NOMO-1 treated with dmso at 0.1 percent for 144 hours (cell line): ENCODE measurements around the gene HOXD9.

Experiments
- DNase-seq: peaks from one replicate; lab custom pipeline; 2025; ENCODE audit not compliant: unreplicated experiment; lab: John Stamatoyannopoulos, UW

The HOXD9 gene

GRCh38 chr2:176137906-176138305 is 15.4 kb downstream of the HOXD9 start:
- DNase-seq, result no peak

DNA sequence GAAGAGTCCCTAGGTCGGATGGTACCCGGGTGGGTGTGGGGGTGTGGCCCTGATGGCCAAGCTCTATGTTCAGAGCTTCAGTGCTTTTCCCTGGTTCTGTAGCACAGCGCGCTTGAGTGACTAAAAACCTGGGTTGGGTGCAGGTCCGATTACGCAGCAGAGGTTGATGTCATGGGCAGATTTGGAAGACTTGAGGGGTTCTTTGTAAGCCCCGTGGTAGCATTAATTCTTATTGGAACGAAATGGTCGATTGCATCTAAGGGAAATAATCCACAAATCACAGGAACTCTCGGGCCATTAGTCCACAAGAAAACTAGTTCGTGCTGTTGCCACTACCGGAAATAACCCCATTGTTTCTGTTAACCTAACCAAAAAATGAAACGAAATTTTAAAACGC is 16.0 kb downstream of the HOXD9 start:
- DNase-seq, result no peak

DNA sequence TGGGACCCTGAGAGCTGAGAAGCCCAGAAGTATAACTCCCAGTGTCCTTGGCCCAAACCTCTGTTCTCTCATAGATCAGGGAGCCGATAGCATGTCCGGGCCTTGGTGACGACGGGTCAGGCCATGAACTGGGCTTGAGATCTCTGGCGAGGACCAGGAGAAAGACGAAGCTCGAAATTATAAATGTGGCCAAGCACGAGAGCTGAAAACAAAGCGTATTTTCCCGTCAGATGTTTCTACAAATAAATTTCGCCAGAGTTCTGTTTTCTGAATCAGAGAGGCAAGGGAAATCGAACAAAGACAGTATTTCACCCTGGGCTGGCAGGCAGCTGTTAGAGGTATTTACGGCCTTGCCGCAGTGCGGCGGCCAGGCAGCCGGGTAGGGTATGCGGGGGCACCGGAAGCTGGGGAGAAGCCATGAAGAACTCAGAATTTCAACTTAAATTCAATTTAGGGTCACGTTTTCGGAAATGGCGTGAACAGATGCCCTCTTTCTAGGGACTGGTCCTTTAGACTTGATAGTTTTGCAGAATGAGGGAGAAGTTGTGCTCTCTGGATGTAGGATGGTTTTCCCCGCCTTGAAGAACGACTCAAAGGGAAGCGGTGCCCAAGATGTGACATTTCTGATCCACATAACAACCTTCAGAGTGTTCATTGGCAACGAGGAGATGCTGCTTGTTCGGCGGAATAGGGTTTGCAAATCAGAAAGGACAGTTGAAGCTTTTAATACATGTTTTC is 16.6 kb downstream of the HOXD9 start:
- DNase-seq, result no peak

DNA sequence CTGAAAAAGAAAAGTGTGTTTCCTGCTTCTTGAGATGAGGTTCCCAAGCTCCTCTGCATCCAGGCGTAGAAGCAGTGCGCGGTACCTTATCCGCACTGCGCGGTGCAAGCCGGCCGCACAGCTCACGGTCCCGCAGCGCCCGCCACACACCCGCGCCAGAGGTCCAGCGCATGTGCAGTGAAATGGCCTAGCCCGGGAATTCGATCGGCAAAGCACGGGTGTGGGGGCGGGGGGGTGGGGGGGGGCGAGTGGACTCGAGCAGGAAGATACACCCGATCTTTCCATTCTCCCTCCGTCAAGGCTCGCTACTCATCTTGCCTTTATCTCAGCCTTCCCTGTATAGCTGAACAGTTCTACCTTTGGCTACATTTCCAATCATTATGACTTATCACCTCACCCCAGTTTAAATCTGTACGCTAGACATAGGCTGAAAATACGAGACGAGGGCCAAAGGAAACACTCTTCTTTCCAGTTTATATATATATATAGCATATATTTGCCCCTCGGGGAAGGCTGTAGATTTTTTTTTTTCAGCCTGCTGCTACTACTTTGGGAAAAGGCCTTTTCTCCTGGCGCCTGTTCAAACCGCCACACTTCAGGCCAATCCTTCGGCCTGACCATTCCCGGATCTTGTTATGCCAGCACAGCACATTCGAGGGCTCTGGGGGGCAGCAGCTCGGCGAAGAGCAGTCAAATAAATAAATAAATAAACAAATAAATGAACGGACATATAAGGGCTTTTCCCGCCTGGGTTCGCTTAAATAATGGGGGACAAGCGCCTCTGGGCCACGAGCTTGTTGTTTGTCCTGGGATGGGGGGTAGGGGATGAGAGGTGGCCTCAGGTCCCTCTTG is 17.4 kb downstream of the HOXD9 start:
- no peak for DNase-seq

- peak; percentile 29 for DNase-seq
Measured at GRCh38 chr2:176140513-176141317, 18.2 kb downstream of the HOXD9 start.

DNA sequence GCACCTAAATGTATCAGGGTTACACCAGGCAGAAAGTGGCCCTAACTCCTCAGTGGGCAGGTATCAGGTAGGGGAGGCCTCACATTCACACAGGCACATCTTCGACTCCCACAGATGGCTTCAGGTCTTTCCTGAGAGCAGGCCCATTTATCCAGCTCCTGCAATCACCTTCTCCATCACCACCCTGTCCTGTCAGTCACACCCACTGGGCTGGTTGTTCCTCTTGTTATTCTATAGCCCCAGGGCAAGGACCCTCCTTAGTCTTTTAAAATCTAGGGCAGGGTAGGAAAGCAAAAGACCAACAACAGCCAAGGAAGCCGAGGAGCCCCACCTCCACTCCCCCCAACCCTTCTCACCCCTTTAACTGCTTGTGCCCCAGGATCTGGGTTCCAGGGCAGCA is 19.8 kb downstream of the HOXD9 start:
- no peak for DNase-seq

DNA sequence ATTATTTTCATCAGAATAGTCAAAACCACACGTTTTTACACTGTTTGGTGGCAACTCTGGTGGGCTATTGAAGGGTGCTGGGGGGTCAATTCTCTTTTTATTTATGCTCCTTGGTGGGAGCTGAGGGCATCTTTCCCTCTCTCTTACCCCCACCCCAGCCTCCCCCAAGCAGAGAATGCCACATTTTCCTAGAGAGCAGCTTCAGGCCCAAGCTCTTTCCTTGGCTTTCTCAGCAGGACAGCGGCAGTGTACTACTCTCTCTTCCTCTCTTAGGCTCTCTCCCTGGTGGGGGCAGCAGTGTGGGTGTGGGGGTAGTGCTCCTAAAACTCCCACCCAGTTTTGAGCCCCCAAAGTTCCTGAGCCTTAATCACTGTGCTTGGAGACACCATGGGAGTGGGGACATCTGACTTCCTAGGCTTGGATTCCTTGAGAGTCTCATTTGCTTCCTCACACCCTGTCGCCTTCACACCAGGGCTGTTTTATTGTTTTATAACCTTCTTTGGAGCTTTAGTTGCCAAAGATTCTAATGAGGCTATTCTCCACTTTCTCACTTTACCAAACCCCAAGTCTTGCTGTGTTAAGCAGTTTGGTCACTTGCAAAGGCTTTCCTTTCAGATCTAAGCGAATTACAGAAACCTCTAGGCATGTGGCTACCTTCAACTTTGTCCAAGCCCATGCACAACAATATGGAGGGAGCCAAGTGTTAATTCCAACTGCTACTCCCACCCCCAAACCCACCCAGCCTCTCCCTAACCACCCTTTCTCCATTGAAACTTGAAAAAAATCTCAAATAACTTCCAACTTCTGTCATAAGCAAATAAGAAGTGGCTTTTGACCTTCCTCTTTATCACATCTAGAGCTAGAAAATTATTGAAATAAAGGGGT is 22.8 kb downstream of the HOXD9 start:
- no peak for DNase-seq

- DNase-seq, result no peak
Measured at GRCh38 chr2:176146101-176146500, 23.6 kb downstream of the HOXD9 start.

DNA sequence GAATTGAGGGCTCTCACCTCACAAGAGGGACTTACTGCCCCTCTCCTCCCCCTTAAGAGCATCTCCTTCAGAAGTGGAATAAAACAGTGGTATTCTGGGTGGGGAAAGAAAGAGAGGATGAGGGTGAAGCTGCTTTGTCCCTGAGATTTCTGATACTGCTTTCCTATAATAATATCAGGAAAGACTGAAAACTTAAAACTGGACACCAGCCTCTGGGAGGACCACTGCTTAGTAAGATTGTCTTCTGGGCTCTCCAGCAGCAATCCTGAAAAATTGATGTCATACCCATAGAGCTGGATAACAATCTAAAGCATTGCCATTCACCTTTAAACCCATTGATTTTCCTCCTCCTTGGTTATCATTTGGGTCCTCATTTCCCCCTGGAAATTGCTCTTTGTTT is 24.1 kb downstream of the HOXD9 start:
- DNase-seq, result no peak

GRCh38 chr2:176147210-176147799 is 24.8 kb downstream of the HOXD9 start:
- no peak for DNase-seq

DNA sequence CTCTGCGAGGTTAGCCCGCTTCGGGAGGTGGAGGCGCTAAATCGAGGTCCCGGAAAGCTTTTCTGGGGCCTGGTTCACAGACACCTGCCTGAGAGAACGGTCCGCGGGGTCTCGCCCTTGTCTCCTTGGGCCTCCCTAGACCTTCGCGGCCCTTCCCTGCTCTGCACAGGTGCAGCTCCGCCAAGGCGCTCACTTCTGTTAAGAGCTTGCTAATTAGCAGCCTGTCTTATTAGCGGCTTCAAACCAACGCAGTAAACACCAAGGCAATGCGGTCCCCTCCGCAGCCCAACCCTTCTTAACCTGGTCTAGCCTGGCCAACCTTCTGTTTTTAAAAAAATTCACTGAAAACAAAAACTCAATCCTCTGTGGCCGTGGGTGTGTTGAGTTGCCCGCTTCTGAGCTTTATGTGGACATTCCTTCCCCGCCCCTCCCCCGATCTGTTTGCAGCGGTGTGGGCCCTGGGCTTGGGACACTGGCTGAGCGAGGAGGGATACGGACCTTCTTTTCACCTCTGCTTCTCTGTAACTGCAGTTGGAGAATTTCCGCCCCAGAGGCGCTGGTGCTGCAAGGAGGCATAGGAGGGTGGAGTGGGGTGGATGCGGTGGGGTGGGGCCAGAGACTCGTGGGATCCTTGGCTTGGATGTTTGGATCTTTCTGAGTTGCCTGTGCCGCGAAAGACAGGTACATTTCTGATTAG is 25.4 kb downstream of the HOXD9 start:
- DNase-seq, result no peak

GRCh38 chr2:176148751-176149421 is 26.4 kb downstream of the HOXD9 start:
- no peak for DNase-seq

GRCh38 chr2:176149481-176149938 is 27.0 kb downstream of the HOXD9 start:
- no peak for DNase-seq

DNA sequence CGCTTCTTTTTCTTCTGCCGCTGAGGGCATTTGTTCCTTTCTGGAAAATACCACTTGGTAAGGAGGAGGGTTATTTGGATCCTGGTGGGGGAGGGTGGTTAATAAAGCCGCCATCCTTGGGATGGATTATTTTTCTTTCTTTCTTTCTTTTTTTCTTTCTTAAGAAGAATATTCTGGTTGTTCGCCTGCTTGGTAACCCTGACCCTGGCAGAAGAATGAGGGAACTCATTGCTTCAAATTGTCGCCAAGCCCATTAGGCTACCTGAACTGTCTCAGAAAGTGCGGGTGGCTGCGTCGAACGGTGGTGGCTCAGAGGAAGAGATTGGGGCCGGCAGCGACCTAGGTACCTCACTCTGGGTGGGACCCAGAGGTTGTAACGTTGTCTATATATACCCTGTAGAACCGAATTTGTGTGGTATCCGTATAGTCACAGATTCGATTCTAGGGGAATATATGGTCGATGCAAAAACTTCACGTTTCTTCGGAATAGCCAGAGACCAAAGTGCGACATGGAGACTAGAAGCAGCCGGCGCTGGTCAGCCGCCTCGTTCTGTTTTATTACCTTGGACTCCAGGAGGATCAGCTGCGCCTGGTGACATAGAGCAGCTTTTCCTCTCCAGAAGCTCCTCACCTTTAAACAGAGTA is 27.5 kb downstream of the HOXD9 start:
- DNase-seq, result no peak

GRCh38 chr2:176150584-176151441 is 28.3 kb downstream of the HOXD9 start:
- DNase-seq, result no peak

DNA sequence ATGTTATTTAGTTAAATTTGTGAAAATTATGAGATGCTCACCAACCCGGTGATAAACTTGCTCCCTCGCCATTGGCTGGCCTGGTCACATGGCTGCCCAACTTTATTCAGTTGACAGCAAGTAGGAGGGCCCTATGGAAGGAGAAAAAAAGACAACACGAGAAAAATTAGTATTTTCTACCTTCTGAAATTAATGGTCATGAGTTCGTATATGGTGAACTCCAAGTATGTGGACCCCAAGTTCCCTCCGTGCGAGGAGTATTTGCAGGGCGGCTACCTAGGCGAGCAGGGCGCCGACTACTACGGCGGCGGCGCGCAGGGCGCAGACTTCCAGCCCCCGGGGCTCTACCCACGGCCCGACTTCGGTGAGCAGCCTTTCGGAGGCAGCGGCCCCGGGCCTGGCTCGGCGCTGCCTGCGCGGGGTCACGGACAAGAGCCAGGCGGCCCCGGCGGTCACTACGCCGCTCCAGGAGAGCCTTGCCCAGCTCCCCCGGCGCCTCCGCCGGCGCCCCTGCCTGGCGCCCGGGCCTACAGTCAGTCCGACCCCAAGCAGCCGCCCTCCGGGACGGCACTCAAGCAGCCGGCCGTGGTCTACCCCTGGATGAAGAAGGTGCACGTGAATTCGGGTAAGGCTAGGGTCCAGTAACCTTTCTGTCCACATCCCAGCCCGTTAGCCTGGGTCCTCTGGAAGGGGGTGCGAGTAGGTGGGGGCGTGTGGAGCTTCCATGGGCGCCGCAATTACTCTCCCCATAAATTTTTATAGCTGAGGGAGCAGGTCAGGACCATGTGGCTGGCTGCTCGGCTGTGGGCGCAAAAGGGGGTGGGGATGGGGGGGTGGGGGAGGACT is 29.1 kb downstream of the HOXD9 start, which contains the start of gene HOXD4:
Gene HOXD4, plus strand, starts transcription at position 109 of the 846 bp plus-strand sequence. Its CDS starts 84 bp downstream, at position 193.
- DNase-seq, result no peak
